Lower leg skin (tissue), 4 donors: Measurements from ENCODE around the gene FBXO8. TPM values are rescaled to one million over a fixed set of nuclear protein-coding genes. Genes with fewer than 3 reads are reported as not detected.

ENCODE experiments used
- DNase-seq, 2 donors: peaks; one replicate each; pipeline ENCODE4 v3.0.0-alpha.2; 2019; ENCODE audit warnings: low spot score in 2 of 2
- H3K4me3 ChIP-seq: fragments of 200-600 bp; sonication (generic); 2 replicates; pipeline ENCODE4 v1.5.1; 2017; ENCODE audit warnings: mild to moderate bottlenecking, low read depth; ENCODE audit not compliant: poor library complexity, severe bottlenecking
- POLR2A ChIP-seq, 2 donors: fragments of 450-650 bp; IDR thresholded peaks; one replicate each; pipeline ENCODE4 v1.6.1; 2016 to 2017; ENCODE audit warnings: antibody characterized with exemption in 2 of 2, mild to moderate bottlenecking in 1 of 2, moderate library complexity in 1 of 2
- WGBS, 2 donors: methylation state at CpG; one replicate each; pipeline ENCODE4 v1.1.5; 2018; 5-methylcytosine and 5-hydroxymethylcytosine counted together
- intact Hi-C: fragments of 100-400 bp; cut with DNase I; formaldehyde crosslinking; loops from one replicate; pipeline ENCODE4 v1.15.0; 2023; ENCODE audit warnings: low total_unique reads
- total RNA-seq, 4 donors: library from RNA; depleted of rRNA; stranded (reverse); fragments of >200 nt; gene quantifications; one replicate each; pipeline ENCODE4 v1.1.0, GENCODE V29; 2016
- TF ChIP-seq, protein P1 (sequence below), 3 donors: fragments of 450-650 bp; IDR thresholded peaks; one replicate each; pipeline ENCODE4 v1.5.1; 2016; ENCODE audit warnings: antibody characterized with exemption in 3 of 3, mild to moderate bottlenecking in 3 of 3, moderate library complexity in 2 of 3

Gene FBXO8
- total RNA-seq, 4 donors from 2014 or later = 35.6 to 58.3 (median 47.2) TPM

DNA sequence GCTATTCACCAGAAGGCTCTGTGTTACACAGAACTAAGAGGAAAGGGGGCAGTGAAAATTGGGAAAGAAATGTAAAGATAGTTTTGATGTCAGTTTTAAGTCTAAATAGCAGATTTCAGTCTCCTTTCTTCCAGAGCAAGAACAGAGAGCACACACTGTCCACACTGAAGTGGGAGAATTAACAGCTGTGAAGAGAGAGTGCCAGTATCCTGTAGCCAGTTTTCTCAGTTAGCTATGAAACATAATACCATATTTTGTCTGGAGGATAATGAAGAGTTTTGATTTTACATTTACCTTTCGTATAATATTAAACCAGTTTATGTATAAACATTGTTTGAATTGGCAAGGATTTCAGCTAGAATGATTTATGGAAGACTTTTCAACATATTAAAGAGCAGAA lies 35.1 kb downstream of the FBXO8 start:
- intact Hi-C loops = no loop called here
- no peak for DNase-seq
- TF ChIP-seq, protein P1, sequence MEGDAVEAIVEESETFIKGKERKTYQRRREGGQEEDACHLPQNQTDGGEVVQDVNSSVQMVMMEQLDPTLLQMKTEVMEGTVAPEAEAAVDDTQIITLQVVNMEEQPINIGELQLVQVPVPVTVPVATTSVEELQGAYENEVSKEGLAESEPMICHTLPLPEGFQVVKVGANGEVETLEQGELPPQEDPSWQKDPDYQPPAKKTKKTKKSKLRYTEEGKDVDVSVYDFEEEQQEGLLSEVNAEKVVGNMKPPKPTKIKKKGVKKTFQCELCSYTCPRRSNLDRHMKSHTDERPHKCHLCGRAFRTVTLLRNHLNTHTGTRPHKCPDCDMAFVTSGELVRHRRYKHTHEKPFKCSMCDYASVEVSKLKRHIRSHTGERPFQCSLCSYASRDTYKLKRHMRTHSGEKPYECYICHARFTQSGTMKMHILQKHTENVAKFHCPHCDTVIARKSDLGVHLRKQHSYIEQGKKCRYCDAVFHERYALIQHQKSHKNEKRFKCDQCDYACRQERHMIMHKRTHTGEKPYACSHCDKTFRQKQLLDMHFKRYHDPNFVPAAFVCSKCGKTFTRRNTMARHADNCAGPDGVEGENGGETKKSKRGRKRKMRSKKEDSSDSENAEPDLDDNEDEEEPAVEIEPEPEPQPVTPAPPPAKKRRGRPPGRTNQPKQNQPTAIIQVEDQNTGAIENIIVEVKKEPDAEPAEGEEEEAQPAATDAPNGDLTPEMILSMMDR (IDR thresholded peaks at IDR 0.05) = no peak
- TF ChIP-seq POLR2A (IDR thresholded peaks at IDR 0.05) = no peak
- no peak overlapping the region for H3K4me3 ChIP-seq
- 59 to 74% methylated on average over 1 of the region's 1 CpG for WGBS, 2 donors

DNA sequence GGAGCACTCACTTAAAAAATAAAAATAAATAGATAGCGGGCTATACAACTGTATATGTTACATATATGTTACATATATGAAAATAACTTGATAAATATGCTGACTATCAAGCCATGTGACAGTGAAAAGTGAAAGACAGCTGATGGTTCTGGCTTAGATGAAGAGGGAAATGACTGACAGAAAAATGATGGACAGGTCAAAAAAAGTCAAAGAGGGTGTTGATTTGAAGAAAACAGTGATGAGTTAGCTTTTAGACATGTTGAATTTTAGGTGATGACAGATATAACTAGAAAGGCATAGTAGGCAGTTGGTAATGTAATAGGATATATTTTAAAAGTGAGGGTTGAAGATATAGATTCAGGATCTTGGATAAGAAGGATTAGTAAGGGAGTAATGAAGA lies 37.8 kb downstream of the FBXO8 start:
- H3K4me3 ChIP-seq = no peak overlapping the region
- WGBS, 2 donors = 93 to 97% methylated on average over 1 of the region's 1 CpG
- DNase-seq = no peak
- intact Hi-C loops = no loop called here
- TF ChIP-seq, protein P1 (IDR thresholded peaks at IDR 0.05) = no peak
- no peak for TF ChIP-seq POLR2A (IDR thresholded peaks at IDR 0.05)

DNA sequence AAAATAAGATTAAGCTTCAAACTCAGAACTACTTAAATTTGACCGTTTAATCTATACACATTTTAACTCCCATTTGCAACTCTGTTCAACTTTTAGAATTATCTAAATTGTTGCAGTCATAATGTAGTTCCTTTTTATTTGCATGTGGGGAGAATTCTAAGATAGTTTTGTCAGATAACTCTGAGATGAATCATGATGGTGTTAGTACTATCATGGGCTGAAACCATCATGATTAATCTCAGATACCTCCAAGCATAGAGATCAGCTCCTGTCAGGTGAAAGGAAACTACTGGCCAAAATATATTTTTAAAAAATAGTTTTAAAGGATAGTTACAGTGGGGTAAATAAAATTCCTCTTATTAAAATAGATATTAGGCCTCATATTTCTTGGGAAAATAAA lies 39.0 kb downstream of the FBXO8 start:
- intact Hi-C loops = no loop called here
- DNase-seq = no peak
- TF ChIP-seq, protein P1 (IDR thresholded peaks at IDR 0.05) = no peak
- no peak for TF ChIP-seq POLR2A (IDR thresholded peaks at IDR 0.05)
- no peak overlapping the region for H3K4me3 ChIP-seq
- 79 to 81% methylated on average over 1 of the region's 1 CpG for WGBS, 2 donors

DNA sequence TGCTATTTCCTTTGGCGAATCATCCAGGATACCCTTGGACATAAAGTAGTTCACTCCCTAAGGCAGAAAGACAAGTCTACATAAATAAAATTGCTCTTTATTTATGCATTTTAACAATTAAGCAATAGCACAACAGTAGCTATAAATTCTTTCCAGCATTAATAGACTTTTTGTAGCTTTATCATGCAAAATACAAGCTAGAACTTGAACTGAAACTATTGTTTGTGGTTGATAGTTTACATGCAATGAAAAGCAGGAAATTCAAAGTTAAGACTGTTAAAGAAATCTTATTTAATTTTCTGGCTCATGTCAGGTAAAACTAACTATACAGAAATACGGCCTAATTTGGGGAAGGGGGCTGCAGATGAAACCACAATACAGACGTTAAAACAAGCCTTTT lies 42.3 kb downstream of the FBXO8 start:
- no peak overlapping the region for H3K4me3 ChIP-seq
- intact Hi-C loops = no loop called here

DNA sequence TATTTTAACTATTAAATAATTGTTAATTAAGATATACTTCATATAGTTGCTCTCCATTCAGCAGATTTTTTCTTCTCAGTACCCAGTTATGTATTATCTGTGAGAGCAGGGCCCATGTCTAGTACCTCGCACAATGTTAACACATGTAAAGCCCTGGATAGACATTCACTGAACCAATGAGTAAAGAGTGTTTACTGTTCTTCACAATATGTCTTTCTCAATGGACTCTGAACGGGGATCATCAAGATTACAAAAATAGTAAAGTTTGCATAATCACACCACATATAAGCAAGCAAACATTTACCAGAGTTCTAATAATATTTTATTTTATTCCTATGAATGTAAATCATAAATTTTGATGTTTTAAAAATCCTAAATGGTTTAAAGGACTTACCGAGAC lies 47.1 kb downstream of the FBXO8 start:
- TF ChIP-seq, protein P1 (IDR thresholded peaks at IDR 0.05) = no peak
- TF ChIP-seq POLR2A (IDR thresholded peaks at IDR 0.05) = no peak
- 77 to 94% methylated on average over 3 of the region's 3 CpGs for WGBS, 2 donors
- intact Hi-C loops = no loop called here
- H3K4me3 ChIP-seq = no peak overlapping the region
- no peak for DNase-seq

More for the DNA sequence above, 42.3 kb downstream of the FBXO8 start:
- WGBS, 2 donors = 78 to 91% methylated on average over 3 of the region's 3 CpGs
- no peak for DNase-seq
- TF ChIP-seq POLR2A (IDR thresholded peaks at IDR 0.05) = no peak
- TF ChIP-seq, protein P1 (IDR thresholded peaks at IDR 0.05) = no peak

DNA sequence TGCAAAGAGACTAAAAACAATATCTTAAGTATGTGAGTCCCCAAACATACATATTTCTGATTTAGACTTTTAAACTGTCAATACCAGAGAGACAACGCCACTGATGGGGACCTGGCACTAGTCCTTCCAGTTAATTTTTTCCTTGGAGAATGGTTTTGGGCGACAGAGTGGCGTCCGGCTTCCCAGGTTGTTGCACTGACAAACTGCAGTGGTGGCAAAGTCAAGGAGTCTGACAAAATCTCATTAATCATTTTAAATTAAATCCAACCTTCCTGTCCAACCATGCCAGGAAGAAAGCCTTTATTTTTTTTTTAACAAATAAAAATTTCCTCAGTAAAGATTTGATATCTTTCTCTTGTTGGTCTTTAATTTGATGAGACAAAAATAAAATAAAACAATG lies 52.8 kb downstream of the FBXO8 start:
- TF ChIP-seq, protein P1 (IDR thresholded peaks at IDR 0.05) = no peak
- no peak for TF ChIP-seq POLR2A (IDR thresholded peaks at IDR 0.05)
- DNase-seq = no peak
- 89 to 91% methylated on average over 4 of the region's 4 CpGs for WGBS, 2 donors
- no peak overlapping the region for H3K4me3 ChIP-seq
- intact Hi-C loops = no loop called here
